ENCODE measurements around the gene CHKB. TPM values are rescaled to one million over a fixed set of nuclear protein-coding genes. Genes with fewer than 3 reads are reported as not detected.
A peak's percentile ranks its signal among the peaks of the same experiment; 100 is the strongest.

The CHKB gene
- total RNA-seq, 1 donor from 2014 or later = 50.4 TPM

DNA sequence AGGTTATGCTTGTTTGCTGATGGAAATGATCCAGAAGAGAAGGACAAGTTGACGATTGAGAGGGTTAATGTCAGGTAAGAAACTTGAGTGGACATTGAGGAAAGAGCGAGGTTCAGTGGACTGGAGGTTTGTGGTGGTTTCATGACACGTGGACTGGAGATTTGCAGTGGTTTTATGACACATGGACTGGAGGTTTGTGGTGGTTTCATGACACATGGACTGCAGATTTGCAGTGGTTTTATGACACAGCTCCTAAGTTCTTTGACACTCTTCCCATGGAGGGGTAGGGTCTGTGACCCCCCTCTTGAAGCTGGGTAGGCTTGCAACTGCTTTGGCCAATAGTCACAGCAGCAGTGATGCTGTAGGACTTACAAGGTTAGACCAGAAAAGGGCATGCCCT, 12.5 kb upstream of the CHKB start:
- no peak for DNase-seq

DNA sequence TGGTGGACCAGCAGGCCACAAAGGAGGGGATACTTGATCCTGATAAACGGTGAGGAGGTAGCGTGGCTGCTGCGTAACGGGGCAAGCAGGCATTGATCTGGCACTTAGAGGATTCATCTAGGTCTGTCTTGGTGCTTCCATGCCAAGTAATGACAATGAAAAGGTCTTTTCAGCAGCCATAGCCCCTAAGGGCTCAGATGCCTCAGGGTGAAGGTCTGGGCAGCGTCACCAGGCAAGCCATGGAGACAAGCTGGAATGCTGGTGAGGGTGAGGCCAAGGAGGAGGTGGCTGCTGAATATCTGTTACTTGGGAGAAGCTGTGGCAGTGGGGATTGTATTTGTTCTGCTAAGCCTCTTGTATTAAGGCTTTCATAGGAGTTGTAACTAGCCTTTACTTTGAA, 4.8 kb upstream of the CHKB start:
- DNase-seq = no peak

DNA sequence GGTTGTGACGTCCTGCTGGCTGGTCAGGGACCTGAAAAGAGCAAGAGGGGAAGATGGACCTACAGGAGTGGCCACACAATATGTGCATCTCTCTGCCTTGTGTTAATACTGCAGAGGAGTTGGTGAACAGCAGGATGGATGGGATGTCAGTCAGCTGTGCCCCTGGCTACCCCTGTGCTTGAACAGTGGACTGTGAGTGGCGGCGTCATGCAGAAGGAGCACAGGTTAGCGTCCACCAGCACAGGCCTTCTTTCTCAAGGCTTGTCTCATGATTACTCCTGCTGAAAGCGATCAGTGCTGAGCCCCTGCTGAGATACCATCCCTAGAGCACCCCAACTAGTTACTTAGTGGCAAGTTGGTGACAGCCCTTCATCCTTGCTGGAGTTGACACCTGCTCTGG, 3.8 kb upstream of the CHKB start:
- DNase-seq = no peak

GRCh38 chr22:50585781-50586180, 3.1 kb upstream of the CHKB start:
- DNase-seq = no peak

GRCh38 chr22:50585238-50585637, 2.6 kb upstream of the CHKB start:
- no peak for DNase-seq

- no peak for DNase-seq
Observed at GRCh38 chr22:50584106-50585096, 1.8 kb upstream of the CHKB start.

- no peak for DNase-seq
Observed at GRCh38 chr22:50583294-50583861, 729 bp upstream of the CHKB start.

DNA sequence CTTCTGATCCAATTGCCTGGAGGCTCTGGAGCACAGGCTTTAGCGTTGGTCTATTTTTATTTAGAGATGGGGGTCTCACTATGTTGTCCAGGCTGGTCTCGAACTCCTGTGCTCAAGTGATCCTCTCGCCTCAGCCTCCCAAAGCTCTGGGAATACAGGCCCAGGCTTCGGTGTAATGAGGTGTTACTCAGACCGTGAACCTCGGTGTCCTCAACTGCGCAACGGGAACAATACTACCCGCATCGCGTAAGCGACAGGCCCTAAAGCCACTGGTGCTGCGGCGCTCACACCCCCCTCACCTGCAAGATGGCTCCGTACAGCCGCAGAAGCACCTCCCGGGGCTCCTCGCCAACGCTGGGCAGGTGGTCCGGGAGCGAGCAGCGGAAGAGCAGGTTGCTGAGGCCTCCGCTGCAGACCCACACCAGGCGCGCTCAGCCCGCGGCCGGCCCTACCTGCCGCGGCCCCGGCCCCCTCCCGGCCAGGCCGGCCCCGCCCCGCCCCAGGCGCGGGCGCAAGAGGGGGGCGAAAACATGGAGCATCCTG, 628 bp downstream of the CHKB start:
- DNase-seq = peak; percentile 39

GRCh38 chr22:50581031-50581949, 1.4 kb downstream of the CHKB start:
- DNase-seq = no peak

DNA sequence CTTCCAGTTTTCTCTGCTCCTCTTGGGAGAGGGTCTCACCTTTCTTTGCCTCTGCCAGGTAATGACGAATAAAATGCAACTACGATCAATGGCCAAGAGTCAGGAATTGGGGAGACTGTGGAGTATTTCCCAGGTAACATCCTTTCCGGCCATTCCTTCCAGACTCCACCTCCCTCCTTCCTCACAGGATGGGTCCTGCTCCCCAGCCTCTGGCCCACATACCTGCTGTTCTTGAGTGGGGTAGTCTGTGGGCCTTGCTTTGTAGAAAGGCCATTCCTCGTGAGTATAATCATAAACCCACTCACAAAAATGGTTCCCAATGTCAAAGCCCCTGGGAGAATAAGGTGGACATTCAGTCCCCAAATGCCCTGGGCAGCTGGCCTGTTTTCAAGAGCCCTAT, 2.9 kb downstream of the CHKB start:
- no peak for DNase-seq

- no peak for DNase-seq
Observed at GRCh38 chr22:50578776-50579310, 3.8 kb downstream of the CHKB start.

GRCh38 chr22:50577987-50578775, 4.5 kb downstream of the CHKB start, which contains the start of gene CPT1B:
TSS of gene CPT1B (minus strand) at chr22:50578427. CDS start at chr22:50577915, 512 bp downstream.
- no peak for DNase-seq

DNA sequence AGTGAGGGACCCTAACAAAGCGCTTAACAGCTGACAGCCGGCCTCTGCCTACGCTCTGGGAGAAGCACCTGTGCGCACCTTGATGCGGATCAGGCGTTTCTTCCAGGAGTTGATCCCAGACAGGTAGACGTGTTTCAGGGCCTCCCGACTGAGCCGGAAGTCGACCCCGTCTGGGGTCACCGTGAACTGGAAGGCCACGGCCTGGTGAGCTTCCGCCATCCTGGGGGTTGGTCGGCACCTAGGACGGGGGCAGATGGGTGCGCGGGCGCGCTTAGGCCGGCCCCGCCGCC, 5.0 kb downstream of the CHKB start:
- DNase-seq = no peak

GRCh38 chr22:50576806-50577696, 5.6 kb downstream of the CHKB start:
- DNase-seq = no peak

GRCh38 chr22:50576070-50576469, 6.6 kb downstream of the CHKB start:
- peak; percentile 81 for DNase-seq

GRCh38 chr22:50575426-50575941, 7.2 kb downstream of the CHKB start:
- DNase-seq = no peak

GRCh38 chr22:50574383-50574755, 8.3 kb downstream of the CHKB start:
- DNase-seq = no peak

- DNase-seq = no peak
Observed at GRCh38 chr22:50573491-50574382, 8.9 kb downstream of the CHKB start.

GRCh38 chr22:50572965-50573364, 9.7 kb downstream of the CHKB start:
- DNase-seq = no peak
